ENCODE data around the gene WNT6.

Gene WNT6

GRCh38 chr2:218859556-218859987 is at the start of gene WNT6:
Gene WNT6, plus strand, starts transcription at chr2:218859805. Its CDS starts 233 bp downstream, at chr2:218860038.
- in situ Hi-C loops (cut with HindIII; ENCODE audit: low sequenced_read_pairs), result no loop called here

DNA sequence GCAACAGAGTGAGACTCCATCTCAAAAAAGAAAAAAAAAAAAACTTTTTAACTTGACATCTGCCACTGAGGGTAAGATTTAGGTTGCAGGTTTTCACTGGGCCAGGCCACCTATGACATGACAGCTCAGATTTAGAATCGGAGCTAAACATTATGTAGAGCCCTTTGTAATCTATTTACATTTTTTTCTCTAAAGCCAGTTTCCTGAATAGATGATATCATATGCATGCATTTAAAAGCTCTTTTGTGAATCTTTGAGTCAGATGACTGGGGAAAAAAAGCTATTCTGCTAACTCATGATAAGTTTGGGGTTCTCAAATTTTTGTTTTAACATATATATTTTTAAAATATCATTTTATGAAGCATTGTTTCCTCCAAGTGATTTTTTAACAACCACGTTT is 49.3 kb upstream of the WNT6 start:
- in situ Hi-C loops (cut with HindIII; ENCODE audit: low sequenced_read_pairs), result no loop called here

DNA sequence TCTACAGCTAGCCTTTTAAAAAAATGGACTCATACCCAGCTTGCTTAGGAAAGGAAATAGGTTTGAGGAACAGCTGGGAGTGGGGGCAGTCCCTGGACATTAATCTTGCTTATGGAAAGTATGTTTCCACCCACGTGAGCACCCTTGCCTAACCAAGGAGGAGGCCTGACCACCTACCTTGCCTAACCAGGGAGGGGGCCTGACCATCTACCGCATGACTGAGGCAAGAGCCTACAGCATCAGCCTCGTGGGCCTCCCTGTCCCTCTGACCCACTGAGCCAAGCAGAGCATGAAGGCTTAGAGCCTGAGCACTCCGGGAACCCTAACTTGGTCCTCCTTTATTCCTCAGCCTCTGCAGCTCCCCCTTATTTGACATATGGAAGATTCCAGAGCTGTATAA is 48.2 kb upstream of the WNT6 start:
- in situ Hi-C loops (cut with HindIII; ENCODE audit: low sequenced_read_pairs), result no loop called here

DNA sequence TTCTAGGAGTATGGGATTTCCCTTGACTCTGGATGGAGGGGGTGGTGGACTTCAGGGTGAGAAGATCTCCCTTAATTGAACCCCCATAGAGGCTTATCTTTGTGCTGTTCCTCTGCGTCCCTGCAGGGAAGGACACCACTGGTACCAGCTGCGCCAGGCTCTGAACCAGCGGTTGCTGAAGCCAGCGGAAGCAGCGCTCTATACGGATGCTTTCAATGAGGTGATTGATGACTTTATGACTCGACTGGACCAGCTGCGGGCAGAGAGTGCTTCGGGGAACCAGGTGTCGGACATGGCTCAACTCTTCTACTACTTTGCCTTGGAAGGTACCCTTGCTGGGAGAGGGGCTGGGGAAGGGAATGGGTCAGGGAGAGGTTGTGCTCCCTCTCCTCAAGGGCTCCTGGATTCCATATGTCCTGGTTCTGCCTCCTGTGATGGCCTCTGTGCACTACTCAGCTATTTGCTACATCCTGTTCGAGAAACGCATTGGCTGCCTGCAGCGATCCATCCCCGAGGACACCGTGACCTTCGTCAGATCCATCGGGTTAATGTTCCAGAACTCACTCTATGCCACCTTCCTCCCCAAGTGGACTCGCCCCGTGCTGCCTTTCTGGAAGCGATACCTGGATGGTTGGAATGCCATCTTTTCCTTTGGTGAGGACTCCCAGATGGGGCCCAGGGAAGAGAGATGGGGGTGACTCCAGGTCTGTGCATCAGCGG is 47.3 kb upstream of the WNT6 start:
- in situ Hi-C loops (cut with HindIII; ENCODE audit: low sequenced_read_pairs), result no loop called here

- in situ Hi-C loops (cut with HindIII; ENCODE audit: low sequenced_read_pairs), result no loop called here
Observed at GRCh38 chr2:218812861-218813260, 46.7 kb upstream of the WNT6 start.

DNA sequence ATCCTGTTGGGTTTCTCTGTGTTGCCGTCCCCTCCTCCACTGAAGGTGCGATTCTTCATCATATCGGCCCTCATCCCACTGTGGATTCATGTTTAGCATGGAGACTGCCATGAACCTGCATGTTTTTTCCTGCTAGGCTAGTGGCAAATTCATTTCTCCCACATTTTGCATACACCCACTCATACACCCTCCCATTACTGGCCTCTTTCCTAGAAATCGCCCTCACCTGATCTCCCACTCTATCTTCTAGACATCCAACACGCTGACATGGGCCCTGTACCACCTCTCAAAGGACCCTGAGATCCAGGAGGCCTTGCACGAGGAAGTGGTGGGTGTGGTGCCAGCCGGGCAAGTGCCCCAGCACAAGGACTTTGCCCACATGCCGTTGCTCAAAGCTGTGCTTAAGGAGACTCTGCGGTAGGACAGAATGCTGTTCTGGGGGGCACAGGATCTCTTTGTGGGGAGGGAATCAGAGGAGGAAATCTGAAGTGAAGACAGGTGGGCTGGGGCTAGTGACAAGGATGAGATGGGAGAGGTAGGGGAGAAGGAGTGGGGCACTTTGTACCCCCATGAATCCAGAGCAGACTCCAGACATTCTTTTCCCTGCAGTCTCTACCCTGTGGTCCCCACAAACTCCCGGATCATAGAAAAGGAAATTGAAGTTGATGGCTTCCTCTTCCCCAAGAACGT is 45.7 kb upstream of the WNT6 start:
- in situ Hi-C loops (cut with HindIII; ENCODE audit: low sequenced_read_pairs), result no loop called here

DNA sequence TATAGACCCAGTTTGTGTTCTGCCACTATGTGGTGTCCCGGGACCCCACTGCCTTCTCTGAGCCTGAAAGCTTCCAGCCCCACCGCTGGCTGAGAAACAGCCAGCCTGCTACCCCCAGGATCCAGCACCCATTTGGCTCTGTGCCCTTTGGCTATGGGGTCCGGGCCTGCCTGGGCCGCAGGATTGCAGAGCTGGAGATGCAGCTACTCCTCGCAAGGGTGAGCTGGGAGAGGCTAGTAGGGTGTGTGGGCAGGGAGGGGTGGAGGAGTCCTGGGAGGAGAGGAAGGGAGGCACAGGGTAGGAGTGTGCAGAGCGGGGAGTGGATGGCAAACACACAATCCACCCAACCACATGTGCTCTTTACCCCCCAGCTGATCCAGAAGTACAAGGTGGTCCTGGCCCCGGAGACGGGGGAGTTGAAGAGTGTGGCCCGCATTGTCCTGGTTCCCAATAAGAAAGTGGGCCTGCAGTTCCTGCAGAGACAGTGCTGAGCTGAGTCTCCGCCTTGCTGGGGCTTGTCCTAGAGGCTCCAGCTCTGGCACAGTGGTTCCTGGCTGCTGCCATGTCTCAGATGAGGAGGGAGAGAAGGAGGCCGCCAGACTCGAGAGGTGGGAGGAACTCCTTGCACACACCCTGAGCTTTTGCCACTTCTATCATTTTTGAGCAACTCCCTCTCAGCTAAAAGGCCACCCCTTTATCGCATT is 44.9 kb upstream of the WNT6 start:
- in situ Hi-C loops (cut with HindIII; ENCODE audit: low sequenced_read_pairs), result no loop called here

- in situ Hi-C loops (cut with HindIII; ENCODE audit: low sequenced_read_pairs), result no loop called here
Observed at GRCh38 chr2:218815244-218815637, 44.4 kb upstream of the WNT6 start.

- in situ Hi-C loops (cut with HindIII; ENCODE audit: low sequenced_read_pairs), result no loop called here
Observed at GRCh38 chr2:218815649-218816048, 44.0 kb upstream of the WNT6 start.

- in situ Hi-C loops (cut with HindIII; ENCODE audit: low sequenced_read_pairs), result no loop called here
Observed at GRCh38 chr2:218816561-218817011, 43.0 kb upstream of the WNT6 start.

GRCh38 chr2:218819093-218819492 is 40.5 kb upstream of the WNT6 start:
- in situ Hi-C loops (cut with HindIII; ENCODE audit: low sequenced_read_pairs), result no loop called here

DNA sequence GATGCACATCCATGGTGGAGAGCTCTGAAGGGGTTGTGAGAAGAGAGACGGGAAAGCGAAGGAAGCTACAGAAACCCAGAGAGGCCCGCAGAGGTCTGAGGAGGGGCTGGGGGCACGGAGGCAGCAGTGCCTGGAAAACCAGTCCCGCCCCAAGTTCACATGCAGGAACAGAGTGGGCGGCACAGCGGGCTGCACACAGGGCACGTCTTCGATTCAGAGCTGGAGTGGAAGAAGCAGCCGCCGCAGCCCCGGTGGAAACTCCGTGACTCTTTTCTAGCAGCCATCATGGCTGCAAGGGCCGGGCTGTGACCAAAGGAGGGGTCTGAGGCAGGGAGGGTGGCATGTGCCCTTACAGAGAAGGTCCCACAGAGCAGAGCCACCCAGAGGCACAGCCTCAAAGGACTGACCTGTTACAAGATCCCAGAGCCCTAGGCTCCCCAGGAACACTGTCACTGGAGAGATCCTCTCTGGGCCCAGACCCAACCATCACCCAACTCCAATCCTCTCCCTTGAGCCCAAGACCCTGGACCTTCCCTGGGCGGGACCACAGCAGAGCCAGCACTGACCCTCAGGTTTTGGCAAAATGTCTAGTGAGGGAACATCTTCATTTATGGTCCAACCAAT is 38.7 kb upstream of the WNT6 start:
- in situ Hi-C loops (cut with HindIII; ENCODE audit: low sequenced_read_pairs), result loop anchor here (5.0 kb wide), 1 partner anchor 51 kb away; no protein-coding TSS in a partner anchor

DNA sequence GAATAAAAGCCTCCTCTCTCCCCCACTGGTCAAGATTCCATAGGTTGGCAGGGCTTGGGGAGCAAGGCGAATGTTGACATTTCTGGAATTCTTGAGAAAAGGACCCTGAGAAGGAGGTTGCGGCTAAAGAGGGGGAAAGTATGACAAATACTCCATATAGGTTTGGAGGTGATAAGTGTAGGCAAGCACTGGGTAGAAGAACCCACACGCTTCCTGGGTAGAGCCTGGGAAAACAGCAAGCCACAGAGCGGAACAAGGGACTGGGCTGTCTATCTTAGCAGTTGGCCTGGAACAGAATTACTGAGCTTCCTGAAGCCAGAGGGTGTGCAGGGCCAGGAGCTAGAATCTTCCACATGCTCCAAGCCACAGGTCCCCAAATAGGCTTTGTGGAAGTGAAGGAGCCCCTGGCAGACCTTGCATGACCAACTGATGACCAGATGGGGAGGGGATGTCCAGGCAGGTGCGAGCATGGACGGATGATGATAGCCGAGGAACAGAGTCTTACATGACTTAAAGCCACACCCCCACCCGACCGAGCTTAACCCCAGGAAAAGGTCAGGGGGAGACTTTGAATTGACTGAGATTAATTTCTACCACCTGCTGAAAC is 37.9 kb upstream of the WNT6 start:
- in situ Hi-C loops (cut with HindIII; ENCODE audit: low sequenced_read_pairs), result loop anchor here (5.0 kb wide), 1 partner anchor 51 kb away; no protein-coding TSS in a partner anchor

DNA sequence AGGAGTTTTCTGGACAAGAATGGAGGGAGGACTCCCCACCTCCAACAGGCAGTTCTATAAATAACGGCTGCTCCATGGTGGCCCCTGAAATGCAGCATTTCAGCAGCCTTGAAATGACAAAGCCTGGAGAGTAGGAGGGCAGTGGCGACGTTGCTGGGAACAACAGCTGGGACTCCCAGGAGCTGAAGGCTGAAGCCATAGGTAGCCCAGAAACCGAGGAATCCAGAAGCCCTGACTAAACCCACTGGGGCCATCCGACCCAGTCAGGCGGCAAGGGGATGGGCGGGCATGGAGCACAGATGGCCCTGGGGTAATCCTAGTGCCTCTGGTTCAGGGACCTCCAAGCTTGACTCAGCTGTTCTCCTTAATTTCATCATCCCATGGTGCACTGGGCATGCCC is 37.0 kb upstream of the WNT6 start:
- in situ Hi-C loops (cut with HindIII; ENCODE audit: low sequenced_read_pairs), result loop anchor here (5.0 kb wide), 1 partner anchor 50 kb away; no protein-coding TSS in a partner anchor

DNA sequence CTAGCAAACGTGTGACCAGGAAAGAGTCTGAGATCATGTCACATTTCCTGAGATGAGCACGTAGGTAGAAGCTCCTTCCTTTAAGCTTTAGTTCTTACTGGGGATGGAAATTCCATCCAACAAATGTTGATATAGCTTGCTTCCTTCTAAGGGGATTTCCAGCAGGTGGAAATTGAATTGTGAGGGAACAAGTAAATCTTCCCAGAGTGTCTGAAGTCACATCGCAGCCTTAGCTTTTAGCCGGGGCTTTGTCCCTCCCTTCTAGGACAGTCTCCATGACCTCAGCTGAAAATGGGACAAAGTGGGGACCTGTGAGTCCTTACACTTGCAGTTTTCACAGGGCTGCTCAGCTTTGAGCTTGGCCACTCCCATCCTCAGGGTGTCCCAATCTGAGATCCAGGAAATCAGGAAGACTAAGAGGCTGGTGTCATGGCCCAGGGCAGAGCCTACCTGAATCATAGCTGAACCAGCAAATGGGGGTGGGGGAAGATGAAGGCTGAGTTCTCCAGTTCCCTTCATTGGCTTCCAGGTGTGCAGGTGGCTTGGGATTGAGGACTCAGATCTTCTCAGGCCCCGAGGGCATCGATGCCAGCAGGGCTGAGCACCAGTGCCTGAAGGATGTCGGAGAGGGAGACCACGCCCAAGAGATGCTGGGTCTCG is 36.3 kb upstream of the WNT6 start:
- in situ Hi-C loops (cut with HindIII; ENCODE audit: low sequenced_read_pairs), result loop anchor here (5.0 kb wide), 1 partner anchor 49 kb away; no protein-coding TSS in a partner anchor

DNA sequence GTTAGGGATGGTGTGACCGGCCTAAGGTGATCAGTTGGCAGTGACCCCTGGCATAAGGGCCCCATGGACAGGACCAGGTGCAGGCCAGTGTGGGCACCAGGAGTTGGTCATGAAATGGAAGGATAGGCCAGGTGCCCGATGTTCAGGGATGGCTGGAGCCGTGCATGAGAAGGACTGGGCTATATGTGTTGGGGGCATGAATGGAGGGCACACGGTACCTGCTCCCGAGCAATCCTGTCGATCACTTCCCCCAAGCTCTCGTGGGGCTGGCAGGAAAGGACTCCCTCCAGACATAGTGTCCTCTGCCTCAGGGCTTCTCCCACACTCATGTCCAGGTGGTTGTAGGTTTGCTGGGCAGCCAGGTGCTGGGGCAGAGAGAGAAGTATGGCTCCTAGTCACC is 35.6 kb upstream of the WNT6 start:
- in situ Hi-C loops (cut with HindIII; ENCODE audit: low sequenced_read_pairs), result loop anchor here (5.0 kb wide), 1 partner anchor 48 kb away; no protein-coding TSS in a partner anchor

DNA sequence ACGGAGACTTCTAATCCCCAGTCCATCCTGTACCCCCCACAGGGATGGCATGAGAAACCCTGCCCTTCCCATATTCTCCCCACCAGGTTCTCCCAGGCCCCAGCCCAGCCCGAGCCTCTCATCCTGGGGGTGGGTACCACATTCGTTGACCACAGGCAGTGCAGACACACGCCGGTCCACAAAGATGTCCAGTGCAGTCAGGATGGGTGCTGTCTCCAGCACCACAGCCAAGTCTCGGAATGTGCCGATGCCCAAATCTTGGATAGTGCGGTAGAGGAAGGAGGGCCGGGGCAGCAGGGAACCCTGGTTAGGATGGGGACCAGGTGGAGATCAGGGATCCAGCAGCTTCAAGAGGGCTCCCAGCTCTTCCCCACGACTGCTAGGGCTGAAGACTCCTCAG is 32.8 kb upstream of the WNT6 start:
- in situ Hi-C loops (cut with HindIII; ENCODE audit: low sequenced_read_pairs), result no loop called here

DNA sequence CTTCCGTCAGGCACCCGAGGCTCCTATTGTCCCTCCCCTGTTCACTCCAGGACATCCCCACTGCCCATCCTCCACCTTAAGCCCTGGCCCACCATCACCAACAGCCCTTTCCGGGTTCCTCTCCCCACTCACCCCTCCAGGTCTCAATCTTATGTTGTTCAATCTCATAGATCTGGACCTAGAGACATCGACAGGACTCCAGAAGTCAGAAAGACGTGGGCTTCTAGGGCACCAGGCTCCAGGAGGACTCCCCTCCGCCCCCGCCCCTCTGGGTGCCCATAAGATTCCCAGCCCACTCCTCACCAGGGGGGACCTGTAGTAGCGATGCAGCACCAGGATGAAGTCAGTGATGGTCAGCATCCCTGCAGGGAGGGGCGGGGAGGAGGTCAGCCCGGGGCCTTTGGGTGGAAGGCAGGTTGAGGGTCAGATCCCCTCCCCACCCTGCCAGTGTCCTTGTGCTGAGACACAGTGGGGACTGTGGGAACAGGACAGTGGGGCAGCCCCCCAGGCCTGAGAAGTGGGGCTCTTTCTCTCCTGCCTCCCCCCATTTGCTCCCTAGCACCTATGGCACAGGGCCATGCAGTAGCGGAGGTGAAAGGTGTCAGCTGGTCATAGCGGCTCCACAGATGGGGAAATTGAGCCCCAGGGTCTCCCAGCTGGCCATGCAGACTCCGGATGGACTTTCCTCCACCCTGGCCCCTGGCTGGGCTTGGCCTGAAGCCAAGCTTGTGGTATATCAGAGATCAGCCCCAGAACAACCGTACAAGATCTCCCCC is 31.7 kb upstream of the WNT6 start:
- in situ Hi-C loops (cut with HindIII; ENCODE audit: low sequenced_read_pairs), result no loop called here

- in situ Hi-C loops (cut with HindIII; ENCODE audit: low sequenced_read_pairs), result no loop called here
Observed at GRCh38 chr2:218828477-218828778, 31.2 kb upstream of the WNT6 start.

Data from endothelial cell of hepatic sinusoid (primary cell).